GM12874 (cell line): ENCODE results near the gene WFIKKN2.

Source experiments
- TF ChIP-seq, protein P1 (sequence below): IDR thresholded peaks from 2 replicates; pipeline ENCODE4 v1.5.1; 2011; ENCODE audit warnings: low read depth, mild to moderate bottlenecking, control low read depth, low read length, moderate library complexity; ENCODE audit not compliant: insufficient read depth

The WFIKKN2 gene

DNA sequence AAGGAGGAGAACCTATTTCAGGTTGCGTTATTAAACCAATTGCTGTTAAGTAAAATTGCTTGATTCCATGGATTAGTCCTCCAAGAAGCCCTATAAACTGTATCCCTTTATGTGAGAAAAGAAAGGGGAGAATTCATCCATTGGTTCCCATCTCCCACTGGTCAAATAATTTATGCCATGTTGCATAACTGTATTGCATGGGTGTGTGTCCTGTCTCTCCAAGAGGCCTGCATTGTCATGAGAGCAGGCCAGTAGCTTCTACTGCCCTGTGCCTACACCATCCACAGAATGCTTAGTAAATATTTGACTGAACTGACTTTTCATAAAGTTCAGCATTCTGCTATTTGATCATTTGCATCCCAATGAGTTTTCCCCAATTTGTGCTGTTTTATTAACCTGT, 42.5 kb downstream of the WFIKKN2 start:
- TF ChIP-seq, protein P1, sequence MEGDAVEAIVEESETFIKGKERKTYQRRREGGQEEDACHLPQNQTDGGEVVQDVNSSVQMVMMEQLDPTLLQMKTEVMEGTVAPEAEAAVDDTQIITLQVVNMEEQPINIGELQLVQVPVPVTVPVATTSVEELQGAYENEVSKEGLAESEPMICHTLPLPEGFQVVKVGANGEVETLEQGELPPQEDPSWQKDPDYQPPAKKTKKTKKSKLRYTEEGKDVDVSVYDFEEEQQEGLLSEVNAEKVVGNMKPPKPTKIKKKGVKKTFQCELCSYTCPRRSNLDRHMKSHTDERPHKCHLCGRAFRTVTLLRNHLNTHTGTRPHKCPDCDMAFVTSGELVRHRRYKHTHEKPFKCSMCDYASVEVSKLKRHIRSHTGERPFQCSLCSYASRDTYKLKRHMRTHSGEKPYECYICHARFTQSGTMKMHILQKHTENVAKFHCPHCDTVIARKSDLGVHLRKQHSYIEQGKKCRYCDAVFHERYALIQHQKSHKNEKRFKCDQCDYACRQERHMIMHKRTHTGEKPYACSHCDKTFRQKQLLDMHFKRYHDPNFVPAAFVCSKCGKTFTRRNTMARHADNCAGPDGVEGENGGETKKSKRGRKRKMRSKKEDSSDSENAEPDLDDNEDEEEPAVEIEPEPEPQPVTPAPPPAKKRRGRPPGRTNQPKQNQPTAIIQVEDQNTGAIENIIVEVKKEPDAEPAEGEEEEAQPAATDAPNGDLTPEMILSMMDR: no peak

DNA sequence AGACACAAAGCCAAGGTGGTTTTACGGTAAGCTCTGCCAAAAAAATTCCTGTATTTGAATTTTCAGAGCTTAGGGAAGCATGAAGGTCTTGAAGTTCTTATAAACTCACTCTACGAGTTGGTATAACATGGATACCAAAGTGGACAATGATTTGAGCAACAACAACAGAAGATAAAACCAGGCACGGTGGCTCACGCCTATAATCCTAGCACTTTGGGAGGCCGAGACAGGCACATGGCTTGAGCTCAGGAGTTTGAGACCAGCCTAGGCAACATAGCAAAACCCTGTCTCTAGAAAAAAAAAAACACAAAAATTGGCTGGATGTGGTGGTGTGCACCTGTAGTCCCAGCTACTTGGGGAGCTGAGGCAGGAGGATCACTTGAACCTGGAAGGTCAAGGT, 43.7 kb downstream of the WFIKKN2 start:
- TF ChIP-seq, protein P1: no peak

DNA sequence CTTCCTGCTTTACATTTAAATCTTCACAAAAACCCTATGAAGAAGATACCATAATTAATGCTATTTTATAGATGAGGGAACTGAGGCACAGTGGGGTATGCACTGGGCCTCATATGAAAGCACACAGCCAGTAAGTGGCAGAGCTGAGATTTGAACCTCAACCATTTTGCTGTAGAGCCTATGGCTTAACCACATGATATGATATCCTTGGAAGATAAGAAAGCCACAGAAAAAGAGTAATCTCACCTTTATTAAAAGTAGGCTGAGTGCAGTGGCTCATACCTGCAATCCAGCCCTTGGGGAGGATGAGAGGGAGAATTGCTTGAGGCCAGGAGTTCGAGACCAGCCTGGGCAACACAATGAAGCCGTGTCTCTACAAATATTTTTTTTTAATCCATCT, 45.8 kb downstream of the WFIKKN2 start:
- TF ChIP-seq, protein P1: no peak

GRCh38 chr17:50882851-50883250, 47.5 kb downstream of the WFIKKN2 start:
- TF ChIP-seq, protein P1: no peak

DNA sequence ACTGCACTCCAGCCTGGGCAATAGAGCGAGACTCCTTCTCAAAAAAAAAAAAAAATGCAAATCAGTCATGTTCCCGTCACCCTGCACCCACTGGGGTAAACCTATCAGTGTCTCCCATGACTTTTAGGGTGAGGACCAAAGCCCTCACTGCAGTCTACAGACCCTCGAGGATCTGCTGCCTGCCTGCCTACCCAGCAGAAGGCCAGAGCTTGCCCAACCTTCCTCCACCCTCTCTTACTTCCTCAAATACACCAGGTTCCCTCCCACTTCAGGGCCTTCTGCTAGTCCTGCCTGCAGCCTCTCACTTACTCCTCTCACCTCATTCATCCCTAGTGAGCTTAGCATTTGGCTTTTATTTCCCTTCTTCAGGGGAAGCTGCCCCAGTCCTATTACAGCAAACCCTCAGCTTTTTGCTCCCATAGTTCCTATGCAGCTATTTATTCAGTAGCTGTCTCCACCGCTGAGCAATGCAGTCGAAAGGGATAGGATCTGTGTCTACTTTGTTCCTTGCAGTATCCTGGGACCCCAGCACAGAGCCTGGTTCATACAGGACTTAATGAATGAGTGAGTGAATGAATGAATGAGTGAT, 48.6 kb downstream of the WFIKKN2 start:
- TF ChIP-seq, protein P1: no peak

DNA sequence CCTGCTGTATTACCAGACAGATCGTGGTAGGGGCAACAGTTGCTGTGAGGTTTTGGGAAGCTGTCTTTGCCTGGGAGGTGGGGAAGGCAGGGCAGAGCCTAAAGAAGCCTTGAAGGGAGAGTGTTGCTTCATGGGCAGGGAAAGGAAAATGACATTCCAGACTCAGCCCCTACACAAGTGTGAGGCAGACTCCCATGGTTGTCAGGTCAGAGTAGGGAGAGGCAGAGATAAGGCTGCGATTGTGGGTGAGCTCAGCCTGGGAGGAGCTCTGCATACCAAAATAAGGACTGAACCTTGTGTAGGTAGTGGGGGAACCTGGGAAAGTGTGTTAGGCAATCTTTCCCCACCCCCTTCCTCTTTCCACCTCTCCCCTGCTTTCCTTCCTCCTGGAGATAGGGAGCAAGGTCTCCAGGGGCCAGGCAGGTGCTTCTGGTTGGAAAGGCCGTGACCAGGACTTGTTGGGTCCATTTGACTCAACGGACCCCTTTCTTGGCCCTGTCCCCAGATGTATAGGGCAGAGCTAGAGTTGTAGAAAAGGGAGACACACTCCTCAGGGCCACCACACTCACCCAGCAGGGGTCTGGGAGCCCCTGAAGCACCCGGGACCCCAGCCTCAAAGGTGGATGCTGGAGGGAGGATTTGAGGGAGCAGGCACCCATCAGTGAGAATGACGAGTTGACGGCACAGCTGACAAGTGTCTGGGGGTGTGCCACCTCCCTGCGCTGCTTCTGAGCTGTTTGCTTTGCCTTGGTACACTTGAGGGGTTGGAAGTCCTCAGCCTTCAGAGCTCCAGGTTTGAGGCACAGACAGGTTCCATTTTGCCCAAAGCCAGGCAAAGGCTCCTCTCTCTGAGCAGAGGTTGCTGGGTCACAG, 49.3 kb downstream of the WFIKKN2 start:
- TF ChIP-seq, protein P1: no peak

GRCh38 chr17:50887705-50888245, 52.4 kb downstream of the WFIKKN2 start:
- TF ChIP-seq, protein P1: no peak
